GM23338 (cell line): ENCODE data around the gene ATP12A.

Experiments
- CREB1 ChIP-seq: fragments of 250-450 bp; sonication (Bioruptor Pico); IDR thresholded peaks from 2 replicates; pipeline ENCODE4 v1.5.0; 2020; ENCODE audit warnings: low read depth, mild to moderate bottlenecking, moderate library complexity
- CTCF ChIP-seq, 2 experiments: fragments of 200-600 bp in 1 of 2; sonication (generic) in 1 of 2; conservative IDR thresholded peaks; 2 replicates each; pipeline versions ENCODE4 v1.5.1 to v1.6.1; 2016 to 2017; ENCODE audit warnings: antibody characterized with exemption in 2 of 2, low read depth in 2 of 2, mild to moderate bottlenecking in 2 of 2, moderate library complexity in 1 of 2
- EZH2 ChIP-seq: fragments of 200-600 bp; sonication (generic); IDR thresholded peaks from one replicate; pipeline ENCODE4 v1.8.0; 2017; ENCODE audit warnings: antibody characterized with exemption, mild to moderate bottlenecking, low read depth; ENCODE audit not compliant: unreplicated experiment
- EZH2phosphoT487 ChIP-seq: fragments of 200-600 bp; sonication (generic); IDR thresholded peaks from one replicate; pipeline ENCODE4 v1.8.1; 2018; ENCODE audit warnings: antibody characterized with exemption; ENCODE audit not compliant: unreplicated experiment
- JUNB ChIP-seq: IDR thresholded peaks from one replicate; pipeline ENCODE4 v1.6.1; 2016; ENCODE audit warnings: antibody characterized with exemption; ENCODE audit not compliant: unreplicated experiment
- NANOG ChIP-seq: IDR thresholded peaks from 2 replicates; pipeline ENCODE4 v1.6.1; 2016; ENCODE audit warnings: antibody characterized with exemption, borderline replicate concordance
- POLR2AphosphoS5 ChIP-seq: IDR thresholded peaks from 2 replicates; pipeline ENCODE4 v1.6.1; 2016; ENCODE audit warnings: antibody characterized with exemption, low read depth
- STAT1 ChIP-seq: IDR thresholded peaks from one replicate; pipeline ENCODE4 v1.6.1; 2016; ENCODE audit warnings: antibody characterized with exemption; ENCODE audit not compliant: unreplicated experiment
- ZNF114 ChIP-seq: fragments of 250-450 bp; sonication (Bioruptor Pico); IDR thresholded peaks from 2 replicates; pipeline ENCODE4 v1.5.0; 2020; ENCODE audit warnings: mild to moderate bottlenecking, moderate library complexity
- ZNF462 ChIP-seq: fragments of 250-450 bp; sonication (Bioruptor Pico); IDR thresholded peaks from 2 replicates; pipeline ENCODE4 v1.5.0; 2020; ENCODE audit warnings: mild to moderate bottlenecking, moderate library complexity
- TF ChIP-seq, protein P1 (sequence below): IDR thresholded peaks from one replicate; pipeline ENCODE4 v1.6.1; 2018; ENCODE audit warnings: antibody characterized with exemption; ENCODE audit not compliant: unreplicated experiment
- TF ChIP-seq, protein P2 (sequence below): IDR thresholded peaks from 2 replicates; pipeline ENCODE4 v1.6.1; 2016; ENCODE audit warnings: antibody characterized with exemption

GRCh38 chr13:24668955-24669582 is 11.1 kb upstream of the ATP12A start:
- TF ChIP-seq, protein P1, sequence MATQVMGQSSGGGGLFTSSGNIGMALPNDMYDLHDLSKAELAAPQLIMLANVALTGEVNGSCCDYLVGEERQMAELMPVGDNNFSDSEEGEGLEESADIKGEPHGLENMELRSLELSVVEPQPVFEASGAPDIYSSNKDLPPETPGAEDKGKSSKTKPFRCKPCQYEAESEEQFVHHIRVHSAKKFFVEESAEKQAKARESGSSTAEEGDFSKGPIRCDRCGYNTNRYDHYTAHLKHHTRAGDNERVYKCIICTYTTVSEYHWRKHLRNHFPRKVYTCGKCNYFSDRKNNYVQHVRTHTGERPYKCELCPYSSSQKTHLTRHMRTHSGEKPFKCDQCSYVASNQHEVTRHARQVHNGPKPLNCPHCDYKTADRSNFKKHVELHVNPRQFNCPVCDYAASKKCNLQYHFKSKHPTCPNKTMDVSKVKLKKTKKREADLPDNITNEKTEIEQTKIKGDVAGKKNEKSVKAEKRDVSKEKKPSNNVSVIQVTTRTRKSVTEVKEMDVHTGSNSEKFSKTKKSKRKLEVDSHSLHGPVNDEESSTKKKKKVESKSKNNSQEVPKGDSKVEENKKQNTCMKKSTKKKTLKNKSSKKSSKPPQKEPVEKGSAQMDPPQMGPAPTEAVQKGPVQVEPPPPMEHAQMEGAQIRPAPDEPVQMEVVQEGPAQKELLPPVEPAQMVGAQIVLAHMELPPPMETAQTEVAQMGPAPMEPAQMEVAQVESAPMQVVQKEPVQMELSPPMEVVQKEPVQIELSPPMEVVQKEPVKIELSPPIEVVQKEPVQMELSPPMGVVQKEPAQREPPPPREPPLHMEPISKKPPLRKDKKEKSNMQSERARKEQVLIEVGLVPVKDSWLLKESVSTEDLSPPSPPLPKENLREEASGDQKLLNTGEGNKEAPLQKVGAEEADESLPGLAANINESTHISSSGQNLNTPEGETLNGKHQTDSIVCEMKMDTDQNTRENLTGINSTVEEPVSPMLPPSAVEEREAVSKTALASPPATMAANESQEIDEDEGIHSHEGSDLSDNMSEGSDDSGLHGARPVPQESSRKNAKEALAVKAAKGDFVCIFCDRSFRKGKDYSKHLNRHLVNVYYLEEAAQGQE, result no peak
- TF ChIP-seq CTCF (conservative IDR thresholded peaks at IDR 0.05; ENCODE audit: low read depth in 2 of 2) (no peak), EZH2phosphoT487 (no peak), EZH2 (no peak), CREB1 (CRISPR knock-in tag) (no peak), STAT1 (no peak), POLR2AphosphoS5 (no peak), ZNF114 (no peak), JUNB (no peak), ZNF462 (CRISPR knock-in tag) (no peak), NANOG (no peak)
- TF ChIP-seq, protein P2, sequence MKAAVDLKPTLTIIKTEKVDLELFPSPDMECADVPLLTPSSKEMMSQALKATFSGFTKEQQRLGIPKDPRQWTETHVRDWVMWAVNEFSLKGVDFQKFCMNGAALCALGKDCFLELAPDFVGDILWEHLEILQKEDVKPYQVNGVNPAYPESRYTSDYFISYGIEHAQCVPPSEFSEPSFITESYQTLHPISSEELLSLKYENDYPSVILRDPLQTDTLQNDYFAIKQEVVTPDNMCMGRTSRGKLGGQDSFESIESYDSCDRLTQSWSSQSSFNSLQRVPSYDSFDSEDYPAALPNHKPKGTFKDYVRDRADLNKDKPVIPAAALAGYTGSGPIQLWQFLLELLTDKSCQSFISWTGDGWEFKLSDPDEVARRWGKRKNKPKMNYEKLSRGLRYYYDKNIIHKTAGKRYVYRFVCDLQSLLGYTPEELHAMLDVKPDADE, result no peak
